A673 (cell line): ENCODE measurements around the gene CALU. TPM values are rescaled to one million over a fixed set of nuclear protein-coding genes. Genes with fewer than 3 reads are reported as not detected.

Source experiments
- BruUV-seq: library from RNA; stranded (reverse); fragments of 400-500 nt; replicated peaks from 2 replicates; lab custom pipeline; 2021; lab: Mats Ljungman, UMichigan
- CTCF ChIA-PET: fragments of 300-600 bp; sonication (Branson Sonifier 250); formaldehyde crosslinking; loops from one replicate; lab custom pipeline; 2022; ENCODE audit warnings: antibody characterized with exemption; lab: Charles Lee
- POLR2A ChIA-PET: fragments of 300-600 bp; sonication (Branson Sonifier 250); formaldehyde crosslinking; loops from one replicate; lab custom pipeline; 2022; ENCODE audit warnings: antibody characterized with exemption; ENCODE audit not compliant: low non-redundant PET; lab: Charles Lee
- DNase-seq: peaks from one replicate; pipeline ENCODE4 v3.0.0-alpha.2; 2015; ENCODE audit warnings: low spot score
- H3K27ac ChIP-seq: fragments of 200-600 bp; sonication (generic); 2 replicates; pipeline ENCODE4 v1.5.1; 2016; ENCODE audit warnings: mixed run types, low read depth, mild to moderate bottlenecking, mixed read lengths, antibody characterized with exemption, low read length; ENCODE audit not compliant: poor library complexity, severe bottlenecking
- H3K27me3 ChIP-seq: fragments of 200-600 bp; sonication (generic); replicated peaks from 2 replicates; pipeline ENCODE4 v1.6.1; 2017; ENCODE audit warnings: mixed run types, low read depth, mild to moderate bottlenecking, mixed read lengths, antibody characterized with exemption, low read length; ENCODE audit not compliant: insufficient read depth, poor library complexity
- H3K36me3 ChIP-seq: fragments of 200-600 bp; sonication (generic); 2 replicates; pipeline ENCODE4 v1.6.1; 2016; ENCODE audit warnings: mixed run types, mild to moderate bottlenecking, mixed read lengths, antibody characterized with exemption, low read length; ENCODE audit not compliant: insufficient read depth, poor library complexity, severe bottlenecking
- H3K4me1 ChIP-seq: fragments of 200-600 bp; sonication (generic); 2 replicates; pipeline ENCODE4 v1.6.1; 2017; ENCODE audit warnings: mixed run types, mild to moderate bottlenecking, mixed read lengths, antibody characterized with exemption, low read length; ENCODE audit not compliant: insufficient read depth, poor library complexity, severe bottlenecking
- H3K4me3 ChIP-seq: fragments of 200-600 bp; sonication (generic); 2 replicates; pipeline ENCODE4 v1.5.1; 2016; ENCODE audit warnings: low read depth, mixed run types, mild to moderate bottlenecking, mixed read lengths, low read length; ENCODE audit not compliant: poor library complexity, severe bottlenecking
- H3K9me3 ChIP-seq: fragments of 200-600 bp; sonication (generic); 2 replicates; pipeline ENCODE4 v1.6.1; 2016; ENCODE audit warnings: mixed run types, low read depth, mild to moderate bottlenecking, mixed read lengths, antibody characterized with exemption, low read length; ENCODE audit not compliant: poor library complexity, severe bottlenecking
- EZH2 ChIP-seq: fragments of 200-600 bp; sonication (generic); IDR thresholded peaks from 2 replicates; pipeline ENCODE4 v1.6.1; 2017; ENCODE audit warnings: borderline replicate concordance, low read depth, mild to moderate bottlenecking, mixed read lengths, antibody characterized with exemption, low read length; ENCODE audit not compliant: poor library complexity, severe bottlenecking
- intact Hi-C: fragments of 100-400 bp; cut with micrococcal nuclease; formaldehyde crosslinking; loops from one replicate; pipeline ENCODE4 v1.10.0; 2022; ENCODE audit not compliant: unreplicated experiment
- total RNA-seq: library from RNA; stranded (reverse); gene quantifications from 2 replicates; pipeline ENCODE4 v1.2.3, GENCODE V29; 2021
- TF ChIP-seq, protein P1 (sequence below): fragments of 300-800, 200-600 bp; sonication (generic); conservative IDR thresholded peaks from 2 replicates; pipeline ENCODE4 v1.5.1; 2017; ENCODE audit warnings: low read depth, mild to moderate bottlenecking, antibody characterized with exemption, low read length, moderate library complexity, mixed read lengths

The CALU gene
- total RNA-seq, 1 experiment from 2014 or later, result 162 TPM

GRCh38 chr7:128777156-128778123 lies 38.3 kb downstream of the CALU start:
- POLR2A ChIA-PET, result no interaction called here
- no peaks in the 10 kb centered on the region for H3K36me3 ChIP-seq
- intact Hi-C loops, result no loop called here
- DNase-seq, result no peak
- no peaks in the 10 kb centered on the region for H3K27me3 ChIP-seq
- TF ChIP-seq, protein P1, sequence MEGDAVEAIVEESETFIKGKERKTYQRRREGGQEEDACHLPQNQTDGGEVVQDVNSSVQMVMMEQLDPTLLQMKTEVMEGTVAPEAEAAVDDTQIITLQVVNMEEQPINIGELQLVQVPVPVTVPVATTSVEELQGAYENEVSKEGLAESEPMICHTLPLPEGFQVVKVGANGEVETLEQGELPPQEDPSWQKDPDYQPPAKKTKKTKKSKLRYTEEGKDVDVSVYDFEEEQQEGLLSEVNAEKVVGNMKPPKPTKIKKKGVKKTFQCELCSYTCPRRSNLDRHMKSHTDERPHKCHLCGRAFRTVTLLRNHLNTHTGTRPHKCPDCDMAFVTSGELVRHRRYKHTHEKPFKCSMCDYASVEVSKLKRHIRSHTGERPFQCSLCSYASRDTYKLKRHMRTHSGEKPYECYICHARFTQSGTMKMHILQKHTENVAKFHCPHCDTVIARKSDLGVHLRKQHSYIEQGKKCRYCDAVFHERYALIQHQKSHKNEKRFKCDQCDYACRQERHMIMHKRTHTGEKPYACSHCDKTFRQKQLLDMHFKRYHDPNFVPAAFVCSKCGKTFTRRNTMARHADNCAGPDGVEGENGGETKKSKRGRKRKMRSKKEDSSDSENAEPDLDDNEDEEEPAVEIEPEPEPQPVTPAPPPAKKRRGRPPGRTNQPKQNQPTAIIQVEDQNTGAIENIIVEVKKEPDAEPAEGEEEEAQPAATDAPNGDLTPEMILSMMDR, result no peak
- no peak for TF ChIP-seq EZH2
- peaks cover 10% of the 10 kb centered on the region for H3K9me3 ChIP-seq
- CTCF ChIA-PET, result no interaction called here
- no peak overlapping the region for H3K4me3 ChIP-seq
- no TSS peak for BruUV-seq
- no peak overlapping the region for H3K27ac ChIP-seq
- no peaks in the 10 kb centered on the region for H3K4me1 ChIP-seq

DNA sequence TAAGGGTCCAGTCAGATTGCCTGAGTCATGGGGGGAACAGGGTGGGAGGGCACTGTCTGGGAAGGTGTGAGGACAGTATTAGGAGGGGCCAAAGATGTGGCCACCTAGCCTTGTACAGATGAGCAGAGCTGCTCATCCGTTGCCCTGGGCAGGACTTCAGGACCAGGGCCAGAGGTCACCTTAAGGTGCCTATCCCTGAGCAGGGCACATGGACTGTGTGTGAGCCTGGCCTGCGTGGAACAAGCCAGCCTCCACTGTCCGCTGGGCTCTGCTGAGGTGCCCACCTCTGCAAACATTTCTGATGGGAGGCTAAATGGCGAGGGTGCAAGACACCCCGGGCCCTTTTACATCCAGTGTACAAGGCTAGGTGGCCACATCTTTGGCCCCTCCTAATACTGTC lies 39.8 kb downstream of the CALU start:
- Histone ChIP-seq H3K36me3 (no peaks in the 10 kb centered on the region), H3K4me3 (no peak overlapping the region), H3K27me3 (no peaks in the 10 kb centered on the region), H3K27ac (no peak overlapping the region), H3K4me1 (no peaks in the 10 kb centered on the region), H3K9me3 (peaks cover 10% of the 10 kb centered on the region)
- intact Hi-C loops, result no loop called here
- TF ChIP-seq EZH2, result no peak
- TF ChIP-seq, protein P1, result no peak
- DNase-seq, result no peak
- ChIA-PET CTCF (no interaction called here), POLR2A (no interaction called here)
- BruUV-seq, result no TSS peak

DNA sequence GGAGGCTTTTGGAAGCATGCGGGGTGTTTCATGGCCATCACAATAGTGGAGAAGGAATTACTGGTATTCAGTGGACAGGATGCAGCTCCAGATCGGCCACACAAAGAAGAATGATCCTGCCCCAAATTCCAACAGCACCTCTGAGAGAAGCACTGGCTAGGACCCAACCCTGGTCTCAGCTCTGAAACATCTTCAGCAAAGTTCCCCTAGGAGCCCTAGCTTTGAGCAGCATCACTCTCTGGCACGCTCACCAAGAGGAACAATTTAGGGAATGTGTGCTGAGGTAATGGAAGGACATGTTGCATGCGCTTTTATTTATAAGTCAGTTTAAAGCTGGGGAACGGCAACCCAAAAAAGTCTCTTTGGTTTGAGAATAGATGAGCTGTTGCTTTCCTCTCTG lies 42.0 kb downstream of the CALU start:
- Histone ChIP-seq H3K27me3 (no peaks in the 10 kb centered on the region), H3K9me3 (peaks cover 10% of the 10 kb centered on the region), H3K4me3 (no peak overlapping the region), H3K4me1 (no peaks in the 10 kb centered on the region), H3K27ac (no peak overlapping the region), H3K36me3 (no peaks in the 10 kb centered on the region)
- no peak for DNase-seq
- POLR2A ChIA-PET, result no interaction called here
- BruUV-seq, result no TSS peak
- intact Hi-C loops, result no loop called here
- TF ChIP-seq, protein P1, result no peak
- TF ChIP-seq EZH2, result no peak
- CTCF ChIA-PET, result no interaction called here
